HG02943 (cell line): Measurements from ENCODE around the gene MAP2K2.
"Not testable (repeated sequence)": the region's sequence is repeated elsewhere in the genome, so short reads cannot be mapped to it uniquely, and the experiment has no call there.

Experiments
- ATAC-seq: cut with Tn5 transposase; IDR thresholded peaks from one replicate; pipeline ENCODE4 v1.9.1; 2021; ENCODE audit warnings: mild to moderate bottlenecking, low read depth, moderate library complexity; ENCODE audit not compliant: unreplicated experiment

Gene MAP2K2

GRCh38 chr19:4134351-4134750 lies 10.4 kb upstream of the MAP2K2 start:
- no peak for ATAC-seq

- ATAC-seq = no peak
These were observed 7.0 kb upstream of the MAP2K2 start for GRCh38 chr19:4130744-4131438.

GRCh38 chr19:4129050-4129449 lies 5.1 kb upstream of the MAP2K2 start:
- ATAC-seq = not testable (repeated sequence)

GRCh38 chr19:4127322-4127721 lies 3.4 kb upstream of the MAP2K2 start:
- not testable (repeated sequence) for ATAC-seq

- no peak for ATAC-seq
These were observed 716 bp upstream of the MAP2K2 start for GRCh38 chr19:4124638-4125037.

GRCh38 chr19:4122480-4122879 lies 1.4 kb downstream of the MAP2K2 start:
- ATAC-seq = no peak

- ATAC-seq = no peak
These were observed 2.1 kb downstream of the MAP2K2 start for GRCh38 chr19:4121815-4122214.

GRCh38 chr19:4121273-4121612 lies 2.7 kb downstream of the MAP2K2 start:
- ATAC-seq = no peak

- ATAC-seq = no peak
These were observed 3.2 kb downstream of the MAP2K2 start for GRCh38 chr19:4120559-4121272.

GRCh38 chr19:4119763-4120162 lies 4.2 kb downstream of the MAP2K2 start:
- no peak for ATAC-seq

- no peak for ATAC-seq
These were observed 8.0 kb downstream of the MAP2K2 start for GRCh38 chr19:4115818-4116385.

GRCh38 chr19:4115050-4115817 lies 8.7 kb downstream of the MAP2K2 start:
- ATAC-seq = no peak

- no peak for ATAC-seq
These were observed 9.7 kb downstream of the MAP2K2 start for GRCh38 chr19:4114181-4114580.

- ATAC-seq = no peak
These were observed 10.4 kb downstream of the MAP2K2 start for GRCh38 chr19:4113398-4114088.

- no peak for ATAC-seq
These were observed 11.6 kb downstream of the MAP2K2 start for GRCh38 chr19:4112367-4112766.

- ATAC-seq = no peak
These were observed 14.3 kb downstream of the MAP2K2 start for GRCh38 chr19:4109626-4109945.

GRCh38 chr19:4108767-4109625 lies 14.9 kb downstream of the MAP2K2 start:
- ATAC-seq = no peak

- no peak for ATAC-seq
These were observed 20.9 kb downstream of the MAP2K2 start for GRCh38 chr19:4103080-4103433.

GRCh38 chr19:4102339-4103079 lies 21.4 kb downstream of the MAP2K2 start:
- ATAC-seq = no peak

GRCh38 chr19:4101496-4101770 lies 22.5 kb downstream of the MAP2K2 start:
- no peak for ATAC-seq
